ENCODE results near the gene SPATA33.
"Not testable (repeated sequence)": the region's sequence is repeated elsewhere in the genome, so short reads cannot be mapped to it uniquely, and the experiment has no call there.

SPATA33 gene

DNA sequence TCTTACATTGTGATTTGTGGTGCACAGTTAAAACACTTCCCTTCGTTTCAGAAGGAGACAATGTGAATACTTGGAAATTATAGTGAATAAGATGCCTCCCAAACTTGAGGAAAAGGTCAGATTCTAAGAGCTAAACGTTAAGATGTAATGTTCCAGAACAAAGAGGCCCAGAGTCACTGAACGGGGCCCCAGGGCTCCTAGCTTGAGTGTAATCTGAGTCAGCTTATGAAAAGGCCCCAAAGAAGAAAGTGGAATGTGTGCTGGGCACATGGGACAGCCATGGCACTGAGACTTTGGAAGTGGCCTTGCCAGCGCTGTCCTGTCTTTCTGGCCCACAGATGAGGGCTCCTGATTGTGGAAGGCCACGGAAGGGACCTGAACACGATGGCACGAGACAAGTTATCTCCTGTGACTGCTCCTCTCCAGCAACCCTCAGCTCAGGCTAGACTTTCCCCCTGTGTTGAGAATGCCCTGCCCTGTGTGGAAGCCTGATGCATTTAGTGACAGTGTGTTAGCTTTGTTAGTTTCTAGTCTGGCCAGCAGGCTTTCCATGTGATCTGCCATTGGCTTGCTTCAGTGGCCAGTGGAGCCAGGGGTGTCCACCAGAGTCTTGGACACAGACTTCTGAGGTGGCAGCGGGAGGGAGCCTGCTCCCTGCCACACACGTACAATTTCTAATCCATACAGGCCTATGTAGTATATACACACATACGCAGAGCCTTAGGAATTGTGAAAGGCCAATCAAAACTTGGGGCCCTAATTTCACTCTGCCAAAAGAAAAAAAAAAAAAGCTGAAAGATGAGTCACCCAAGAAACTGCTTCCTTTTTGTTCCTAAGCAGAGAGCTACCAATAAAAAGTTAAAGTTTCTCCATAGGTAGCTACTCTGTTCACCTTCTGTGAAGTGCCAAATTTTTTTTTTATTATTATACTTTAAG, 13.1 kb downstream of the SPATA33 start:
- Histone ChIP-seq H4K20me1 (ENCODE audit: insufficient read depth, low read length) (no peaks in the 10 kb centered on the region), H3K27me3 (ENCODE audit: low read depth, low read length) (no peaks in the 10 kb centered on the region), H3K9me3 (ENCODE audit: insufficient read depth, low read length) (no peaks in the 10 kb centered on the region), H3K36me3 (replicated peaks; ENCODE audit: low read depth, low read length) (peaks cover 2% of the 10 kb centered on the region), H2AFZ (ENCODE audit: low read depth, low read length) (no peak overlapping the region), H3K4me1 (ENCODE audit: low read length) (no peaks in the 10 kb centered on the region), H3K9ac (ENCODE audit: low read length) (no peak overlapping the region), H3K79me2 (ENCODE audit: low read length) (no peaks in the 10 kb centered on the region), H3K27ac (ENCODE audit: low read length) (no peak overlapping the region), H3K4me2 (ENCODE audit: low read length) (no peak overlapping the region), H3K4me3 (ENCODE audit: low read length) (no peak overlapping the region)
- TF ChIP-seq EZH2phosphoT487 (IDR thresholded peaks at IDR 0.05; ENCODE audit: low read depth) (no peak), CTCF (IDR thresholded peaks at IDR 0.05; ENCODE audit: low read depth, low read length) (no peak)

GRCh38 chr16:89671565-89671964, 13.9 kb downstream of the SPATA33 start:
- not testable (repeated sequence) for H3K36me3 ChIP-seq (replicated peaks; ENCODE audit: low read depth, low read length); H4K20me1 ChIP-seq (ENCODE audit: insufficient read depth, low read length); H3K9ac ChIP-seq (ENCODE audit: low read length); H2AFZ ChIP-seq (ENCODE audit: low read depth, low read length); H3K9me3 ChIP-seq (ENCODE audit: insufficient read depth, low read length); H3K4me2 ChIP-seq (ENCODE audit: low read length); H3K27ac ChIP-seq (ENCODE audit: low read length); H3K79me2 ChIP-seq (ENCODE audit: low read length); H3K4me3 ChIP-seq (ENCODE audit: low read length); H3K4me1 ChIP-seq (ENCODE audit: low read length); H3K27me3 ChIP-seq (ENCODE audit: low read depth, low read length)

DNA sequence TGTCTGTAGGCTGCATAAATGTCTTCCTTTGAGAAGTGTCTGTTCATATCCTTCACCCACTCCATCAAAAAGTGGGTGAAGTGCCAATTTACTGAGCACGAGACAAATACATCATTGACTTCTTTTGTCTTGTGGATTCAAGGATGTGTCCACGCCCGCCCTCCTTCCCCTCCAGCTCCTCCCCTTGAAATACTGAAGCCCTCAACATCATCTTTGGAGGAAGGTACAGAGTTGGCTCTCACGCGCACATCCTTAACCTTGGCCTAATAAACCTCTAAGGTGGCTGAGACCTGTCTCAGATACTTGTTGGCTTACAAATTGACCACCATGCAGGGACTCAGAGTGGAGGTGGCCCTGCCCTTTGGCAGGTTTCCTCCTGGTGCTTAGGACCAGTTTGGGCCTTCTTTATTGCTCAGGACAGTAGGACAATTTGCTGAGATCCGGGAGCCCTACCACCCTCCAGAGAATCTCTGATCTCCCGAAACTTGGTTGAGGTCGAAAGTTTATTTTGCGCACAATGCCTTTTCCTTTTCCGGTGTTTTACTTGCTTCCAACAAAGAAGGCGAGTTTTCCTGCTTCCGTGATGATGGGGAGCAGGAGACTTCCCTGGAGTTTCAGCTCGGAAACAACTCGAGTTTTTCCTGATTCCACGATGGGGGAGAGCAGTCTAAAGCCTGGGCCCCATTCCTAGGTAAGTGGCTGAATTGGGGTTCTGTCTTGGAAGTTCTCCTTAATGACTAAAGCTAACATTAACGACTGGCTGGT, 14.7 kb downstream of the SPATA33 start:
- Histone ChIP-seq H2AFZ (ENCODE audit: low read depth, low read length) (no peak overlapping the region), H3K9me3 (ENCODE audit: insufficient read depth, low read length) (no peaks in the 10 kb centered on the region), H3K9ac (ENCODE audit: low read length) (no peak overlapping the region), H3K4me3 (ENCODE audit: low read length) (no peak overlapping the region), H3K27me3 (ENCODE audit: low read depth, low read length) (no peaks in the 10 kb centered on the region), H3K4me1 (ENCODE audit: low read length) (no peaks in the 10 kb centered on the region), H3K4me2 (ENCODE audit: low read length) (no peak overlapping the region), H3K27ac (ENCODE audit: low read length) (no peak overlapping the region), H3K79me2 (ENCODE audit: low read length) (no peaks in the 10 kb centered on the region), H4K20me1 (ENCODE audit: insufficient read depth, low read length) (no peaks in the 10 kb centered on the region), H3K36me3 (replicated peaks; ENCODE audit: low read depth, low read length) (peaks cover 6% of the 10 kb centered on the region)
- TF ChIP-seq EZH2phosphoT487 (IDR thresholded peaks at IDR 0.05; ENCODE audit: low read depth): no peak
- TF ChIP-seq CTCF (IDR thresholded peaks at IDR 0.05; ENCODE audit: low read depth, low read length): no peak

- Histone ChIP-seq H3K9me3 (ENCODE audit: insufficient read depth, low read length) (peaks cover 3% of the 10 kb centered on the region; the same call in 1 of the 2 replicates), H3K9ac (ENCODE audit: low read length) (no peak overlapping the region), H3K27ac (ENCODE audit: low read length) (no peak overlapping the region), H3K4me2 (ENCODE audit: low read length) (no peak overlapping the region), H2AFZ (ENCODE audit: low read depth, low read length) (no peak overlapping the region), H3K27me3 (ENCODE audit: low read depth, low read length) (no peaks in the 10 kb centered on the region), H3K79me2 (ENCODE audit: low read length) (no peaks in the 10 kb centered on the region), H3K4me3 (ENCODE audit: low read length) (no peak overlapping the region), H3K4me1 (ENCODE audit: low read length) (no peaks in the 10 kb centered on the region), H4K20me1 (ENCODE audit: insufficient read depth, low read length) (no peaks in the 10 kb centered on the region), H3K36me3 (replicated peaks; ENCODE audit: low read depth, low read length) (peaks cover 12% of the 10 kb centered on the region)
- no peak for TF ChIP-seq EZH2phosphoT487 (IDR thresholded peaks at IDR 0.05; ENCODE audit: low read depth)
- TF ChIP-seq CTCF (IDR thresholded peaks at IDR 0.05; ENCODE audit: low read depth, low read length): no peak
These were observed 20.6 kb downstream of the SPATA33 start for GRCh38 chr16:89678258-89678657.

Data from OCI-LY3 (cell line).